Astrocyte of the cerebellum (primary cell): ENCODE results near the gene KCNN4.

Experiments used
- DNase-seq: peaks from one replicate; pipeline ENCODE4 v3.0.0-alpha.2; 2011; ENCODE audit warnings: low read depth
- H3K4me3 ChIP-seq: 2 replicates; pipeline ENCODE4 v1.5.1; 2011; ENCODE audit warnings: mild to moderate bottlenecking, low read depth, low read length, moderate library complexity
- CTCF ChIP-seq: IDR thresholded peaks from 2 replicates; pipeline ENCODE4 v1.5.1; 2012; ENCODE audit warnings: low read length, low read depth, moderate library complexity, mild to moderate bottlenecking; ENCODE audit errors: missing control alignments
- in situ Hi-C: cut with HindIII; loops from 2 replicates; pipeline ENCODE4 v1.10.0; 2017; ENCODE audit warnings: low sequenced_read_pairs

KCNN4 gene

GRCh38 chr19:43814663-43815352, 34.0 kb upstream of the KCNN4 start:
- in situ Hi-C loops: no loop called here
- no peak for TF ChIP-seq CTCF
- DNase-seq: no peak
- H3K4me3 ChIP-seq: no peak overlapping the region

- in situ Hi-C loops: no loop called here
- DNase-seq: no peak
- no peak overlapping the region for H3K4me3 ChIP-seq
- TF ChIP-seq CTCF: no peak
Observed at GRCh38 chr19:43812688-43813087, 31.9 kb upstream of the KCNN4 start.

GRCh38 chr19:43812259-43812658, 31.5 kb upstream of the KCNN4 start:
- H3K4me3 ChIP-seq: no peak overlapping the region
- TF ChIP-seq CTCF: no peak
- no peak for DNase-seq
- in situ Hi-C loops: no loop called here

GRCh38 chr19:43811837-43812236, 31.1 kb upstream of the KCNN4 start:
- TF ChIP-seq CTCF: no peak
- H3K4me3 ChIP-seq: no peak overlapping the region
- no peak for DNase-seq
- in situ Hi-C loops: no loop called here

GRCh38 chr19:43809762-43810696, 29.3 kb upstream of the KCNN4 start:
- peak; percentile 51 for TF ChIP-seq CTCF
- peak; percentile 40 for DNase-seq
- H3K4me3 ChIP-seq: no peak overlapping the region
- in situ Hi-C loops: no loop called here

GRCh38 chr19:43807651-43808050, 26.9 kb upstream of the KCNN4 start:
- in situ Hi-C loops: no loop called here
- DNase-seq: no peak
- H3K4me3 ChIP-seq: no peak overlapping the region
- no peak for TF ChIP-seq CTCF
